ENCODE data around the gene SIGLEC11.

- TF ChIP-seq POLR2A (IDR thresholded peaks at IDR 0.05) (no peak), CTCF (IDR thresholded peaks at IDR 0.05) (no peak), EP300 (IDR thresholded peaks at IDR 0.05) (no peak)
These were observed 6.7 kb downstream of the SIGLEC11 start for GRCh38 chr19:49954092-49954829.
